NCI-H226 (cell line): ENCODE measurements around the gene CELSR1.
"Not testable (repeated sequence)": the region's sequence is repeated elsewhere in the genome, so short reads cannot be mapped to it uniquely, and the experiment has no call there.

Experiments used
- DNase-seq: peaks from one replicate; pipeline ENCODE4 v3.0.0-alpha.2; 2015

Gene CELSR1

GRCh38 chr22:46312848-46313247 is 224.6 kb downstream of the CELSR1 start:
- not testable (repeated sequence) for DNase-seq

GRCh38 chr22:46312056-46312455 is 225.4 kb downstream of the CELSR1 start:
- DNase-seq: no peak
